Measurements from ENCODE around the gene NAP1L1.
A peak's percentile ranks its signal among the peaks of the same experiment; 100 is the strongest.

NAP1L1 gene

GRCh38 chr12:76083904-76084862, at the start of gene NAP1L1:
Gene NAP1L1, minus strand, starts transcription at chr12:76084685. Its CDS starts 10,466 bp downstream, at chr12:76074219.
- DNase-seq: peak; percentile 98

- DNase-seq: no peak
Measured at GRCh38 chr12:76127588-76127987, 43.1 kb upstream of the NAP1L1 start.

- no peak for DNase-seq
Measured at GRCh38 chr12:76124456-76124855, 40.0 kb upstream of the NAP1L1 start.

GRCh38 chr12:76123259-76124212, 39.1 kb upstream of the NAP1L1 start:
- no peak for DNase-seq

GRCh38 chr12:76119887-76120286, 35.4 kb upstream of the NAP1L1 start:
- no peak for DNase-seq

- no peak for DNase-seq
Measured at GRCh38 chr12:76117751-76118150, 33.3 kb upstream of the NAP1L1 start.

GRCh38 chr12:76117067-76117691, 32.7 kb upstream of the NAP1L1 start:
- no peak for DNase-seq

GRCh38 chr12:76113800-76114757, 29.6 kb upstream of the NAP1L1 start:
- DNase-seq: no peak

GRCh38 chr12:76111209-76111749, 26.8 kb upstream of the NAP1L1 start:
- no peak for DNase-seq

GRCh38 chr12:76109879-76110278, 25.4 kb upstream of the NAP1L1 start:
- DNase-seq: no peak

- DNase-seq: no peak
Measured at GRCh38 chr12:76108356-76108755, 23.9 kb upstream of the NAP1L1 start.

- DNase-seq: no peak
Measured at GRCh38 chr12:76106631-76107030, 22.1 kb upstream of the NAP1L1 start.

- no peak for DNase-seq
Measured at GRCh38 chr12:76103958-76104357, 19.5 kb upstream of the NAP1L1 start.

- DNase-seq: no peak
Measured at GRCh38 chr12:76101739-76102385, 17.4 kb upstream of the NAP1L1 start.

GRCh38 chr12:76096079-76096646, 11.7 kb upstream of the NAP1L1 start:
- no peak for DNase-seq

GRCh38 chr12:76094754-76095153, 10.3 kb upstream of the NAP1L1 start:
- no peak for DNase-seq

GRCh38 chr12:76091246-76091754, 6.8 kb upstream of the NAP1L1 start:
- no peak for DNase-seq

- peak; percentile 28 for DNase-seq
Measured at GRCh38 chr12:76085520-76085868, 1.0 kb upstream of the NAP1L1 start.

- DNase-seq: peak; percentile 66
Measured at GRCh38 chr12:76084863-76085519, 506 bp upstream of the NAP1L1 start.

Measured in CD4-positive, alpha-beta T cell treated with Interleukin-17A for 4 hours (primary cell).